Neural cell (in vitro differentiated cells): ENCODE measurements around the gene PITX1. TPM values are rescaled to one million over a fixed set of nuclear protein-coding genes. Genes with fewer than 3 reads are reported as not detected.

Experiments
- H2AFZ ChIP-seq: fragments of 200-600, 300-800 bp; sonication (generic), shearing (Covaris generic); 2 replicates; pipeline ENCODE4 v1.6.0; 2014; ENCODE audit warnings: low read depth, mild to moderate bottlenecking, antibody characterized with exemption, low read length, moderate library complexity
- H3F3A ChIP-seq: fragments of 200-600 bp; shearing (Covaris generic); 2 replicates; pipeline ENCODE4 v1.6.1; 2016; ENCODE audit warnings: mild to moderate bottlenecking, moderate library complexity, mixed read lengths, antibody characterized with exemption, low read length; ENCODE audit not compliant: insufficient read depth, poor library complexity, severe bottlenecking
- H3K27ac ChIP-seq: fragments of 200-600, 300-800 bp; sonication (generic), shearing (Covaris generic); 2 replicates; pipeline ENCODE4 v1.5.1; 2014; ENCODE audit warnings: mild to moderate bottlenecking, low read length, moderate library complexity
- H3K27me3 ChIP-seq: fragments of 300-800, 200-600 bp; sonication (generic), shearing (Covaris generic); 2 replicates; pipeline ENCODE4 v1.6.0; 2014; ENCODE audit warnings: mild to moderate bottlenecking, low read depth, low read length, moderate library complexity; ENCODE audit not compliant: insufficient read depth
- H3K36me3 ChIP-seq: fragments of 300-800, 200-600 bp; sonication (generic), shearing (Covaris generic); 2 replicates; pipeline ENCODE4 v1.5.1; 2014; ENCODE audit warnings: mild to moderate bottlenecking, antibody characterized with exemption, low read length, moderate library complexity; ENCODE audit not compliant: insufficient read depth
- H3K4me2 ChIP-seq: fragments of 300-800, 200-600 bp; sonication (generic), shearing (Covaris generic); 2 replicates; pipeline ENCODE4 v1.6.0; 2014; ENCODE audit warnings: mild to moderate bottlenecking, low read length
- H3K4me3 ChIP-seq: fragments of 300-800, 200-600 bp; sonication (generic), shearing (Covaris generic); 2 replicates; pipeline ENCODE4 v1.5.1; 2014; ENCODE audit warnings: mild to moderate bottlenecking, low read length, moderate library complexity
- H3K79me2 ChIP-seq: fragments of 200-600 bp; shearing (Covaris generic); replicated peaks from 2 replicates; pipeline ENCODE4 v1.6.0; 2014; ENCODE audit warnings: mild to moderate bottlenecking, low read length, moderate library complexity; ENCODE audit not compliant: insufficient read depth
- H3K9ac ChIP-seq: fragments of 300-800, 200-600 bp; sonication (generic), shearing (Covaris generic); 2 replicates; pipeline ENCODE4 v1.6.1; 2016; ENCODE audit warnings: mild to moderate bottlenecking, low read length, mixed read lengths
- H3K9me2 ChIP-seq: fragments of 200-600 bp; shearing (Covaris generic); 2 replicates; pipeline ENCODE4 v1.6.1; 2016; ENCODE audit warnings: mild to moderate bottlenecking, low read length, mixed read lengths; ENCODE audit not compliant: insufficient read depth
- H3K9me3 ChIP-seq: fragments of 200-600, 300-800 bp; sonication (generic), shearing (Covaris generic); 2 replicates; pipeline ENCODE4 v1.6.1; 2016; ENCODE audit warnings: mild to moderate bottlenecking, mixed run types, low read length, moderate library complexity, mixed read lengths
- H4K20me1 ChIP-seq: fragments of 200-600 bp; shearing (Covaris generic); 2 replicates; pipeline ENCODE4 v1.6.1; 2016; ENCODE audit warnings: mild to moderate bottlenecking, mixed run types; ENCODE audit not compliant: insufficient read depth
- EP300 ChIP-seq: fragments of 450-650 bp; conservative IDR thresholded peaks from 2 replicates; pipeline ENCODE4 v1.6.1; 2014; ENCODE audit warnings: antibody characterized with exemption, mild to moderate bottlenecking, moderate library complexity; ENCODE audit not compliant: poor library complexity, severe bottlenecking
- EZH2 ChIP-seq: fragments of 200-600, 300-800 bp; shearing (Covaris generic), sonication (generic); IDR thresholded peaks from 2 replicates; pipeline ENCODE4 v1.6.1; 2014; ENCODE audit warnings: antibody characterized with exemption, low read length, borderline replicate concordance, mild to moderate bottlenecking; ENCODE audit not compliant: insufficient read depth, poor library complexity, severe bottlenecking
- MXI1 ChIP-seq: fragments of 450-650 bp; conservative IDR thresholded peaks from 2 replicates; pipeline ENCODE4 v1.6.1; 2014; ENCODE audit warnings: antibody characterized with exemption, mild to moderate bottlenecking; ENCODE audit not compliant: poor library complexity, severe bottlenecking
- POLR2AphosphoS5 ChIP-seq: IDR thresholded peaks from 2 replicates; pipeline ENCODE4 v1.6.1; 2012
- RAD21 ChIP-seq: fragments of 450-650 bp; conservative IDR thresholded peaks from 2 replicates; pipeline ENCODE4 v1.6.1; 2014; ENCODE audit warnings: antibody characterized with exemption, mild to moderate bottlenecking, moderate library complexity
- REST ChIP-seq: IDR thresholded peaks from 2 replicates; pipeline ENCODE4 v1.6.1; 2012; ENCODE audit warnings: borderline replicate concordance
- SMC3 ChIP-seq: fragments of 450-650 bp; conservative IDR thresholded peaks from 2 replicates; pipeline ENCODE4 v1.6.1; 2014; ENCODE audit warnings: antibody characterized with exemption, mild to moderate bottlenecking, moderate library complexity; ENCODE audit not compliant: poor library complexity
- TAF1 ChIP-seq: IDR thresholded peaks from 2 replicates; pipeline ENCODE4 v1.6.1; 2012; ENCODE audit warnings: low read depth
- polyA plus RNA-seq: library from polyadenylated mRNA; depleted of rRNA; stranded (reverse); fragments of >200 nt; gene quantifications from 2 replicates; pipeline ENCODE4 v1.2.3, GENCODE V29; 2014
- TF ChIP-seq, protein P1 (sequence below): fragments of 450-650 bp; IDR thresholded peaks from 2 replicates; pipeline ENCODE4 v1.5.1; 2014; ENCODE audit warnings: antibody characterized with exemption, mild to moderate bottlenecking, moderate library complexity; ENCODE audit not compliant: poor library complexity, severe bottlenecking

PITX1 gene
- polyA plus RNA-seq, 1 donor from 2014 or later: not detected

GRCh38 chr5:135061001-135061400, 27.0 kb upstream of the PITX1 start:
- H3K9me2 ChIP-seq: no peaks in the 10 kb centered on the region
- H3K9ac ChIP-seq: no peak overlapping the region
- TF ChIP-seq EP300: no peak
- no peak for TF ChIP-seq MXI1
- no peak for TF ChIP-seq TAF1
- TF ChIP-seq EZH2: no peak
- no peak for TF ChIP-seq RAD21
- TF ChIP-seq REST: no peak
- TF ChIP-seq POLR2AphosphoS5: no peak
- TF ChIP-seq, protein P1, sequence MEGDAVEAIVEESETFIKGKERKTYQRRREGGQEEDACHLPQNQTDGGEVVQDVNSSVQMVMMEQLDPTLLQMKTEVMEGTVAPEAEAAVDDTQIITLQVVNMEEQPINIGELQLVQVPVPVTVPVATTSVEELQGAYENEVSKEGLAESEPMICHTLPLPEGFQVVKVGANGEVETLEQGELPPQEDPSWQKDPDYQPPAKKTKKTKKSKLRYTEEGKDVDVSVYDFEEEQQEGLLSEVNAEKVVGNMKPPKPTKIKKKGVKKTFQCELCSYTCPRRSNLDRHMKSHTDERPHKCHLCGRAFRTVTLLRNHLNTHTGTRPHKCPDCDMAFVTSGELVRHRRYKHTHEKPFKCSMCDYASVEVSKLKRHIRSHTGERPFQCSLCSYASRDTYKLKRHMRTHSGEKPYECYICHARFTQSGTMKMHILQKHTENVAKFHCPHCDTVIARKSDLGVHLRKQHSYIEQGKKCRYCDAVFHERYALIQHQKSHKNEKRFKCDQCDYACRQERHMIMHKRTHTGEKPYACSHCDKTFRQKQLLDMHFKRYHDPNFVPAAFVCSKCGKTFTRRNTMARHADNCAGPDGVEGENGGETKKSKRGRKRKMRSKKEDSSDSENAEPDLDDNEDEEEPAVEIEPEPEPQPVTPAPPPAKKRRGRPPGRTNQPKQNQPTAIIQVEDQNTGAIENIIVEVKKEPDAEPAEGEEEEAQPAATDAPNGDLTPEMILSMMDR: no peak
- TF ChIP-seq SMC3: no peak
- no peaks in the 10 kb centered on the region for H3K27me3 ChIP-seq
- H3F3A ChIP-seq: no peaks in the 10 kb centered on the region
- H2AFZ ChIP-seq: no peak overlapping the region
- no peak overlapping the region for H3K4me3 ChIP-seq
- no peaks in the 10 kb centered on the region for H4K20me1 ChIP-seq
- no peaks in the 10 kb centered on the region for H3K36me3 ChIP-seq
- H3K9me3 ChIP-seq: no peaks in the 10 kb centered on the region
- H3K79me2 ChIP-seq: no peaks in the 10 kb centered on the region
- no peak overlapping the region for H3K4me2 ChIP-seq
- no peak overlapping the region for H3K27ac ChIP-seq

GRCh38 chr5:135060021-135060420, 26.0 kb upstream of the PITX1 start:
- Histone ChIP-seq H3K9me3 (no peaks in the 10 kb centered on the region), H3K79me2 (no peaks in the 10 kb centered on the region), H3K36me3 (no peaks in the 10 kb centered on the region), H3K4me3 (no peak overlapping the region), H3F3A (no peaks in the 10 kb centered on the region), H2AFZ (no peak overlapping the region), H3K27me3 (no peaks in the 10 kb centered on the region), H3K9me2 (no peaks in the 10 kb centered on the region), H3K4me2 (no peak overlapping the region), H3K27ac (no peak overlapping the region), H3K9ac (no peak overlapping the region), H4K20me1 (no peaks in the 10 kb centered on the region)
- no peak for TF ChIP-seq REST
- TF ChIP-seq TAF1: no peak
- no peak for TF ChIP-seq EP300
- TF ChIP-seq EZH2: no peak
- TF ChIP-seq POLR2AphosphoS5: no peak
- no peak for TF ChIP-seq SMC3
- TF ChIP-seq, protein P1: no peak
- TF ChIP-seq MXI1: no peak
- TF ChIP-seq RAD21: no peak
